B cell (primary cell): Measurements from ENCODE around the gene ZNRD2. TPM values are rescaled to one million over a fixed set of nuclear protein-coding genes. Genes with fewer than 3 reads are reported as not detected.

Experiments
- ATAC-seq: fragments of 200-7000 bp; cut with Tn5 transposase; one replicate; pipeline ENCODE4 v1.10.0; 2021; ENCODE audit warnings: low read depth, mild to moderate bottlenecking, moderate number of reproducible peaks, moderate library complexity
- CTCF ChIA-PET: fragments of 350-600 bp; sonication (Branson Sonifier 250); formaldehyde crosslinking; loops from one replicate; lab custom pipeline; 2021; ENCODE audit warnings: antibody characterized with exemption, inconsistent platforms; lab: Charles Lee
- POLR2A ChIA-PET: fragments of 350-600 bp; sonication (Branson Sonifier 250); formaldehyde crosslinking; loops from one replicate; lab custom pipeline; 2021; ENCODE audit warnings: antibody characterized with exemption; lab: Charles Lee
- DNase-seq: peaks from one replicate; pipeline ENCODE4 v3.0.0; 2013
- H2AFZ ChIP-seq: 2 replicates; pipeline ENCODE4 v1.6.1; 2012; ENCODE audit warnings: mild to moderate bottlenecking, low read depth, low read length; ENCODE audit not compliant: insufficient read depth, poor library complexity, severe bottlenecking
- H3K27ac ChIP-seq, 2 donors: 1 replicate in 1 of 2; 2 replicates in 1 of 2; pipeline ENCODE4 v1.5.1; 2012 to 2013; ENCODE audit warnings: low read length in 2 of 2, mild to moderate bottlenecking in 2 of 2, moderate library complexity in 1 of 2
- H3K27me3 ChIP-seq, 4 experiments: fragments of 200-600 bp in 1 of 4; sonication (generic) in 1 of 4; replicated peaks in 1 of 4; 1 replicate in 2 of 4; 2 replicates in 2 of 4; pipeline versions ENCODE4 v1.6.1 to v1.7.0; 2013 to 2016; ENCODE audit warnings: low read length in 3 of 4, mild to moderate bottlenecking in 2 of 4, mixed read lengths in 1 of 4, moderate library complexity in 1 of 4; ENCODE audit not compliant: insufficient read depth in 4 of 4, control insufficient read depth in 3 of 4; ENCODE audit errors: control extremely low read depth in 1 of 4
- H3K36me3 ChIP-seq, 2 experiments: replicated peaks in 1 of 2; 1 replicate in 1 of 2; 2 replicates in 1 of 2; pipeline versions ENCODE4 v1.6.1 to v1.7.1; 2013; ENCODE audit warnings: low read length in 1 of 2; ENCODE audit not compliant: insufficient read depth in 2 of 2, control insufficient read depth in 1 of 2; ENCODE audit errors: control extremely low read depth in 1 of 2, extremely low read depth in 1 of 2
- H3K4me1 ChIP-seq, 2 donors: fragments of 200-600 bp in 1 of 2; sonication (generic) in 1 of 2; 1 replicate in 1 of 2; 2 replicates in 1 of 2; pipeline versions ENCODE4 v1.5.1 to v1.6.1; 2013 to 2017; ENCODE audit warnings: low read length in 2 of 2; ENCODE audit not compliant: control insufficient read depth in 2 of 2, insufficient read depth in 2 of 2
- H3K4me2 ChIP-seq: replicated peaks from 2 replicates; pipeline ENCODE3; 2012; ENCODE audit warnings: mild to moderate bottlenecking, low read depth, low read length; ENCODE audit not compliant: poor library complexity, severe bottlenecking
- H3K4me3 ChIP-seq, 5 experiments: fragments of 200-600 bp in 1 of 5; sonication (generic) in 1 of 5; 1 replicate in 3 of 5; 2 replicates in 2 of 5; pipeline versions ENCODE4 v1.5.1 to v1.7.0; 2011 to 2016; ENCODE audit warnings: low read length in 4 of 5, mild to moderate bottlenecking in 4 of 5, low read depth in 2 of 5, control low read depth in 1 of 5, moderate library complexity in 1 of 5; ENCODE audit not compliant: insufficient read depth in 1 of 5; ENCODE audit errors: control extremely low read depth in 1 of 5, extremely low read depth in 1 of 5
- H3K79me2 ChIP-seq: fragments of 200-600 bp; sonication (generic); one replicate; pipeline ENCODE4 v1.6.0; 2016; ENCODE audit warnings: low read length; ENCODE audit not compliant: control insufficient read depth, insufficient read depth
- H3K9ac ChIP-seq: fragments of 200-600 bp; sonication (generic); 2 replicates; pipeline ENCODE4 v1.6.1; 2017; ENCODE audit warnings: mild to moderate bottlenecking, low read length, moderate library complexity
- H3K9me3 ChIP-seq, 3 donors: one replicate each; pipeline versions ENCODE4 v1.6.1 to v1.7.1; 2013; ENCODE audit warnings: low read length in 2 of 3; ENCODE audit not compliant: control insufficient read depth in 2 of 3, insufficient read depth in 1 of 3; ENCODE audit errors: control extremely low read depth in 1 of 3
- H4K20me1 ChIP-seq: 2 replicates; pipeline ENCODE4 v1.6.0; 2012; ENCODE audit warnings: mild to moderate bottlenecking, low read length; ENCODE audit not compliant: insufficient read depth, control insufficient read depth, poor library complexity, severe bottlenecking
- H3K27ac Mint-ChIP-seq: one replicate; pipeline ENCODE4 v1.8.0; 2021; ENCODE audit warnings: mixed read lengths
- H3K27me3 Mint-ChIP-seq: one replicate; pipeline ENCODE4 v1.8.0; 2021; ENCODE audit warnings: mixed read lengths
- H3K4me1 Mint-ChIP-seq: one replicate; pipeline ENCODE4 v1.8.0; 2021; ENCODE audit warnings: mixed read lengths
- H3K4me3 Mint-ChIP-seq: one replicate; pipeline ENCODE4 v1.8.0; 2021; ENCODE audit warnings: mixed read lengths
- H3K9me3 Mint-ChIP-seq: one replicate; pipeline ENCODE4 v1.8.0; 2022; ENCODE audit warnings: mixed read lengths; ENCODE audit not compliant: insufficient read depth
- EZH2 ChIP-seq: IDR thresholded peaks from 2 replicates; pipeline ENCODE4 v1.6.1; 2012; ENCODE audit warnings: borderline replicate concordance, low read depth, mild to moderate bottlenecking, moderate library complexity, low read length; ENCODE audit not compliant: insufficient read depth, poor library complexity, severe bottlenecking
- WGBS: methylation state at CpG from one replicate; pipeline ENCODE4 v1.1.5; 2013; ENCODE audit warnings: missing lambda C conversion rate; ENCODE audit not compliant: insufficient coverage; 5-methylcytosine and 5-hydroxymethylcytosine counted together
- intact Hi-C: fragments of 100-400 bp; cut with micrococcal nuclease; formaldehyde crosslinking; loops from one replicate; pipeline ENCODE4 v1.10.0; 2022
- polyA plus RNA-seq: library from polyadenylated mRNA; depleted of rRNA; stranded (reverse); fragments of >200 nt; gene quantifications from 2 replicates; pipeline ENCODE4 v1.2.3, GENCODE V29; 2012
- total RNA-seq, 2 donors: library from RNA; stranded (reverse); fragments of 120-200 nt in 1 of 2; gene quantifications; 1 replicate in 1 of 2; 2 replicates in 1 of 2; pipeline versions ENCODE4 v1.2.3 to v1.2.4, GENCODE V29; 2013 to 2022
- TF ChIP-seq, protein P1 (sequence below): fragments of 200-600 bp; IDR thresholded peaks from one replicate; pipeline ENCODE4 v1.8.0; 2022; ENCODE audit warnings: antibody characterized with exemption, mild to moderate bottlenecking

The ZNRD2 gene
- total and polyA plus RNA-seq, 2 donors (not counting 1 experiment from before 2014, with no cell fraction given) = 22.1 to 112 TPM

DNA sequence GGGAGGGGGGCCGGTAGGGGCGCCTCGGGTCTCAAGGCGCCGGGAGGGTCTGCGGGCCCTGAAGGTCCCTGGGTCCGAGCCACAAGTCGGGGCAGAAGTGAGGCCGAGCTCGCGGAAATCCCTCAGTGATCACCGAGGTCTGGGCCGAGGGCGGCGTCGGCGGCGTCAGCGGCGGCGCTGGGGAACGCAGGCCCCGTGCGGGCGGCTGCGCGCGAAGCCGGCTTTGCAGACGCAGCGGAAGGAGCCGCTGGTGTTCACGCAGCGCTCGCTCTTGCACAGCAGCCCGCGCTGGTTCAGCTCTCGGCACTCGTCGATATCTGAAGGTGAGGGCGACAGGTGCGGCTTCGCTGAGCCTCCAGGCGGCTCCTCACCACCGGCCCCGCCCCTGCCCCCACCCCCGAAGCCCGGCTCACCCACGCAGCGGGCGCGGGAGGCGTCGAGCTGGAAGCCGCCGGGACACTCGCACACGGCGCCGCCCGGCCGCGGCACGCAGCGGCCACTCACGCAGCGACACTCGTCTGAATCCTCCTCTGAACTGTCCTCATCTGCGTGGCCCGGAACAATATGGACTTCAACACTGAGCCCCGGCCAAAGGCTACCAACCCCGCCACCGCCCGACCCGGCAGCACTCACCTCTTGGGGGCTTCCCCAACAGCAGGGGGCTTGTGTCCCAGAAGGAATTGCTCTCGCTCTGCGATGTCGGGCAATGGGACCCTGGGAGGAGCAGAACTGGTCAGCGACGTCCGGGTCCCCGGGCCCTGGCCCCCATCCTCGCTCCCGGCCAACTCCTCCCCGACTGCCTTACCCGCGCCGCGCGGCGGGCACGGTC, 31.1 kb upstream of the ZNRD2 start:
- Mint-ChIP-seq H3K27ac (peak overlapping the region; percentile 15), H3K9me3 (no peaks in the 10 kb centered on the region), H3K4me1 (peaks cover 17% of the 10 kb centered on the region), H3K4me3 (peak overlapping the region; percentile 50), H3K27me3 (no peaks in the 10 kb centered on the region)
- Histone ChIP-seq H3K9me3 (no peaks in the 10 kb centered on the region), H3K27me3 (no peaks in the 10 kb centered on the region), H3K4me3 (peak overlapping the region in 2 of 5 experiments; percentile 84 to 86), H3K79me2 (no peaks in the 10 kb centered on the region), H3K4me2 (peak overlapping the region; percentile 97), H3K4me1 (peaks cover 12 to 17% of the 10 kb centered on the region in 2 donors), H4K20me1 (peaks cover 7% of the 10 kb centered on the region), H2AFZ (peak overlapping the region; percentile 80), H3K27ac (peak overlapping the region in 1 of 2 donors; percentile 85), H3K9ac (peak overlapping the region; percentile 73), H3K36me3 (peaks cover 2 to 24% of the 10 kb centered on the region in 2 experiments)
- DNase-seq = no peak
- no peak for ATAC-seq
- 95% methylated on average over 89 of the region's 92 CpGs for WGBS
- ChIA-PET CTCF (interaction anchor here (1.1 to 9.2 kb wide), 16 partner anchors 10 to 101 kb away, joined by 3 to 144 read pairs (median 9); partner anchors contain the start of genes EHBP1L1, FAM89B, KCNK7 and MALAT1), POLR2A (interaction anchor here (1.1 to 3.2 kb wide), 10 partner anchors 14 to 117 kb away, joined by 3 to 53 read pairs (median 13); partner anchors contain the start of genes EHBP1L1, FAM89B, MAP3K11 and NEAT1)
- intact Hi-C loops = no loop called here
- TF ChIP-seq, protein P1, sequence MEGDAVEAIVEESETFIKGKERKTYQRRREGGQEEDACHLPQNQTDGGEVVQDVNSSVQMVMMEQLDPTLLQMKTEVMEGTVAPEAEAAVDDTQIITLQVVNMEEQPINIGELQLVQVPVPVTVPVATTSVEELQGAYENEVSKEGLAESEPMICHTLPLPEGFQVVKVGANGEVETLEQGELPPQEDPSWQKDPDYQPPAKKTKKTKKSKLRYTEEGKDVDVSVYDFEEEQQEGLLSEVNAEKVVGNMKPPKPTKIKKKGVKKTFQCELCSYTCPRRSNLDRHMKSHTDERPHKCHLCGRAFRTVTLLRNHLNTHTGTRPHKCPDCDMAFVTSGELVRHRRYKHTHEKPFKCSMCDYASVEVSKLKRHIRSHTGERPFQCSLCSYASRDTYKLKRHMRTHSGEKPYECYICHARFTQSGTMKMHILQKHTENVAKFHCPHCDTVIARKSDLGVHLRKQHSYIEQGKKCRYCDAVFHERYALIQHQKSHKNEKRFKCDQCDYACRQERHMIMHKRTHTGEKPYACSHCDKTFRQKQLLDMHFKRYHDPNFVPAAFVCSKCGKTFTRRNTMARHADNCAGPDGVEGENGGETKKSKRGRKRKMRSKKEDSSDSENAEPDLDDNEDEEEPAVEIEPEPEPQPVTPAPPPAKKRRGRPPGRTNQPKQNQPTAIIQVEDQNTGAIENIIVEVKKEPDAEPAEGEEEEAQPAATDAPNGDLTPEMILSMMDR = no peak
- no peak for TF ChIP-seq EZH2
